Panc1 (cell line): ENCODE data around the gene BEX4. TPM values are rescaled to one million over a fixed set of nuclear protein-coding genes. Genes with fewer than 3 reads are reported as not detected.
"Not testable (repeated sequence)": the region's sequence is repeated elsewhere in the genome, so short reads cannot be mapped to it uniquely, and the experiment has no call there.

Experiments used
- ATAC-seq: fragments of 200-7000 bp; cut with Tn5 transposase; 2 replicates; pipeline ENCODE4 v1.9.1; 2020; ENCODE audit warnings: mild to moderate bottlenecking, moderate library complexity
- BruUV-seq: library from RNA; stranded (reverse); fragments of 400-500 nt; replicated peaks from 2 replicates; lab custom pipeline; 2021; lab: Mats Ljungman, UMichigan
- CTCF ChIA-PET: fragments of 300-600 bp; sonication (Branson Sonifier 250); formaldehyde crosslinking; loops from one replicate; lab custom pipeline; 2022; ENCODE audit warnings: antibody characterized with exemption; lab: Charles Lee
- POLR2A ChIA-PET: fragments of 300-600 bp; sonication (Branson Sonifier 250); formaldehyde crosslinking; loops from one replicate; lab custom pipeline; 2022; ENCODE audit warnings: antibody characterized with exemption; lab: Charles Lee
- DNase-seq: peaks from one replicate; pipeline ENCODE4 v3.0.0-alpha.2; 2010; ENCODE audit warnings: low read depth, low spot score
- H3K27ac ChIP-seq: 2 replicates; pipeline ENCODE4 v1.5.1; 2011; ENCODE audit warnings: mild to moderate bottlenecking, low read length, inconsistent platforms
- H3K27me3 ChIP-seq: fragments of 200-500 bp; sonication (Bioruptor generic); 2 replicates; pipeline ENCODE4 v1.6.0; 2014; ENCODE audit warnings: low read length, inconsistent platforms; ENCODE audit not compliant: control insufficient read depth, insufficient read depth
- H3K36me3 ChIP-seq: fragments of 200-500 bp; sonication (Bioruptor generic); 2 replicates; pipeline ENCODE4 v1.5.1; 2014; ENCODE audit warnings: inconsistent platforms, mild to moderate bottlenecking, low read length, moderate library complexity; ENCODE audit not compliant: control insufficient read depth, insufficient read depth
- H3K4me1 ChIP-seq: 2 replicates; pipeline ENCODE4 v1.5.1; 2011; ENCODE audit warnings: inconsistent platforms, mild to moderate bottlenecking, low read length, moderate library complexity; ENCODE audit not compliant: control insufficient read depth, insufficient read depth
- H3K4me3 ChIP-seq, 2 experiments: 2 replicates each; pipeline ENCODE4 v1.5.1; 2011 to 2012; ENCODE audit warnings: low read depth in 2 of 2, low read length in 2 of 2, mild to moderate bottlenecking in 2 of 2, inconsistent platforms in 1 of 2, moderate library complexity in 1 of 2
- H3K9me3 ChIP-seq: fragments of 200-500 bp; sonication (Bioruptor generic); 2 replicates; pipeline ENCODE4 v1.5.1; 2014; ENCODE audit warnings: low read depth, mild to moderate bottlenecking, inconsistent platforms, low read length, moderate library complexity; ENCODE audit not compliant: control insufficient read depth, insufficient read depth
- POLR2AphosphoS5 ChIP-seq: IDR thresholded peaks from 2 replicates; pipeline ENCODE4 v1.6.1; 2012; ENCODE audit warnings: mild to moderate bottlenecking, low read depth, low read length, moderate library complexity
- SIN3A ChIP-seq: IDR thresholded peaks from 2 replicates; pipeline ENCODE4 v1.6.1; 2012; ENCODE audit warnings: low read depth, mild to moderate bottlenecking, low read length, moderate library complexity, borderline replicate concordance; ENCODE audit not compliant: insufficient read depth
- TCF7L2 ChIP-seq: IDR thresholded peaks from 2 replicates; pipeline ENCODE4 v1.6.1; 2011; ENCODE audit warnings: mild to moderate bottlenecking, low read depth, low read length, inconsistent platforms
- in situ Hi-C: cut with HindIII; loops from 2 replicates; pipeline ENCODE4 v1.10.0; 2016; ENCODE audit warnings: low sequenced_read_pairs, low pct_unique_long_range_greater_than_20kb
- intact Hi-C: fragments of 100-400 bp; cut with micrococcal nuclease; formaldehyde crosslinking; loops from one replicate; pipeline ENCODE4 v1.10.0; 2022; ENCODE audit not compliant: unreplicated experiment
- total RNA-seq: library from RNA; stranded (reverse); gene quantifications from one replicate; pipeline ENCODE4 v1.2.1, GENCODE V29; 2021; ENCODE audit not compliant: unreplicated experiment
- TF ChIP-seq, protein P1 (sequence below): fragments of 450-650 bp; IDR thresholded peaks from 2 replicates; pipeline ENCODE4 v1.5.1; 2017; ENCODE audit warnings: mild to moderate bottlenecking
- TF ChIP-seq, protein P2 (sequence below), 2 experiments: IDR thresholded peaks; 2 replicates each; pipeline ENCODE4 v1.6.1; 2011 to 2012; ENCODE audit warnings: low read depth in 2 of 2, control low read depth in 1 of 2, low read length in 1 of 2, mild to moderate bottlenecking in 1 of 2, moderate library complexity in 1 of 2; ENCODE audit not compliant: insufficient read depth in 1 of 2

Gene BEX4
- total RNA-seq, 1 experiment from 2014 or later, result 1.1 TPM

DNA sequence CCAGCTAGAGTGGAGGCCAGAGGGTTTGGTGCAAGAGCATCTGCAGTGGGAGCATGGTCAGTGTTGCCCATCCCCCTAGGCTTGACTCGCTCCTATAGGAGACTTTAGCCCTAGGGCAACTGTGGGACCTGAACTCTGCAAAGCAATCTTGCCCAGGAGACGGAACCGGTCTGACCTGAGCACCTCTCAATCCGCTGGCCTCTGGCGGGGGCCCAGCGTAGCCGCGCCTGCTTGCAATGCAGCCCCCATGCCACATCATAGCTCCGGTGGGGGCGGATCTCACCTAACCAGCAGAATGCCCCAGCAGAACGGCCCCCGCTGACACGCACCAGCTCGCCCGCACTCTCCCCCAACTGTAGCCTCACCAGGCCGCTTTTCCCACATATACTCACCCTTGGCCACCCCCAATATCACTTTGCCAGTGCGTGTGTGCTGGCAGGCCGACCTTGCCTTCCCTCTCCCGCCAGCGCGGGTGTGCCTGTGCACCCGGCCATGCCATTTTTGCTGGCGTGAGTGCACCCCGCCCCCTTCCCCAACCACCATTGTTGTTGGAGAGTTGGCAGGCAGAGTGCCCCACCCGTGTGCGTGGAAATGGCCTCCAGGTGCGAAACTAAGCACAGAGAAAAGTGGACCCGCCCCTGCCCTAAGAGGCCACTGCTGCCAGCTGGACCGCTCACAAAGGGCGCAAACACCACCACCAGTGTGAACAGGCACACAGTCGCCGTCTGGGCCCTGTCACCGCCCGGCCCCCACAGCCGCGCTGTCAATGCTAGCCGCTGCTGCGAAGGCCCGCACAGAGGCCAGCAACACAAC lies 5.8 kb downstream of the BEX4 start:
- TF ChIP-seq TCF7L2, result no peak
- no peak for TF ChIP-seq POLR2AphosphoS5
- TF ChIP-seq, protein P1, sequence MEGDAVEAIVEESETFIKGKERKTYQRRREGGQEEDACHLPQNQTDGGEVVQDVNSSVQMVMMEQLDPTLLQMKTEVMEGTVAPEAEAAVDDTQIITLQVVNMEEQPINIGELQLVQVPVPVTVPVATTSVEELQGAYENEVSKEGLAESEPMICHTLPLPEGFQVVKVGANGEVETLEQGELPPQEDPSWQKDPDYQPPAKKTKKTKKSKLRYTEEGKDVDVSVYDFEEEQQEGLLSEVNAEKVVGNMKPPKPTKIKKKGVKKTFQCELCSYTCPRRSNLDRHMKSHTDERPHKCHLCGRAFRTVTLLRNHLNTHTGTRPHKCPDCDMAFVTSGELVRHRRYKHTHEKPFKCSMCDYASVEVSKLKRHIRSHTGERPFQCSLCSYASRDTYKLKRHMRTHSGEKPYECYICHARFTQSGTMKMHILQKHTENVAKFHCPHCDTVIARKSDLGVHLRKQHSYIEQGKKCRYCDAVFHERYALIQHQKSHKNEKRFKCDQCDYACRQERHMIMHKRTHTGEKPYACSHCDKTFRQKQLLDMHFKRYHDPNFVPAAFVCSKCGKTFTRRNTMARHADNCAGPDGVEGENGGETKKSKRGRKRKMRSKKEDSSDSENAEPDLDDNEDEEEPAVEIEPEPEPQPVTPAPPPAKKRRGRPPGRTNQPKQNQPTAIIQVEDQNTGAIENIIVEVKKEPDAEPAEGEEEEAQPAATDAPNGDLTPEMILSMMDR, result no peak
- TF ChIP-seq SIN3A, result no peak
- TF ChIP-seq, protein P2, sequence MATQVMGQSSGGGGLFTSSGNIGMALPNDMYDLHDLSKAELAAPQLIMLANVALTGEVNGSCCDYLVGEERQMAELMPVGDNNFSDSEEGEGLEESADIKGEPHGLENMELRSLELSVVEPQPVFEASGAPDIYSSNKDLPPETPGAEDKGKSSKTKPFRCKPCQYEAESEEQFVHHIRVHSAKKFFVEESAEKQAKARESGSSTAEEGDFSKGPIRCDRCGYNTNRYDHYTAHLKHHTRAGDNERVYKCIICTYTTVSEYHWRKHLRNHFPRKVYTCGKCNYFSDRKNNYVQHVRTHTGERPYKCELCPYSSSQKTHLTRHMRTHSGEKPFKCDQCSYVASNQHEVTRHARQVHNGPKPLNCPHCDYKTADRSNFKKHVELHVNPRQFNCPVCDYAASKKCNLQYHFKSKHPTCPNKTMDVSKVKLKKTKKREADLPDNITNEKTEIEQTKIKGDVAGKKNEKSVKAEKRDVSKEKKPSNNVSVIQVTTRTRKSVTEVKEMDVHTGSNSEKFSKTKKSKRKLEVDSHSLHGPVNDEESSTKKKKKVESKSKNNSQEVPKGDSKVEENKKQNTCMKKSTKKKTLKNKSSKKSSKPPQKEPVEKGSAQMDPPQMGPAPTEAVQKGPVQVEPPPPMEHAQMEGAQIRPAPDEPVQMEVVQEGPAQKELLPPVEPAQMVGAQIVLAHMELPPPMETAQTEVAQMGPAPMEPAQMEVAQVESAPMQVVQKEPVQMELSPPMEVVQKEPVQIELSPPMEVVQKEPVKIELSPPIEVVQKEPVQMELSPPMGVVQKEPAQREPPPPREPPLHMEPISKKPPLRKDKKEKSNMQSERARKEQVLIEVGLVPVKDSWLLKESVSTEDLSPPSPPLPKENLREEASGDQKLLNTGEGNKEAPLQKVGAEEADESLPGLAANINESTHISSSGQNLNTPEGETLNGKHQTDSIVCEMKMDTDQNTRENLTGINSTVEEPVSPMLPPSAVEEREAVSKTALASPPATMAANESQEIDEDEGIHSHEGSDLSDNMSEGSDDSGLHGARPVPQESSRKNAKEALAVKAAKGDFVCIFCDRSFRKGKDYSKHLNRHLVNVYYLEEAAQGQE (IDR thresholded peaks at IDR 0.05; ENCODE audit: insufficient read depth in 1 of 2, low read depth in 2 of 2, low read length in 1 of 2), result no peak
- Histone ChIP-seq H3K36me3 (no peaks in the 10 kb centered on the region), H3K4me1 (no peaks in the 10 kb centered on the region), H3K27ac (no peak overlapping the region), H3K27me3 (peaks cover 4% of the 10 kb centered on the region), H3K4me3 (no peak overlapping the region), H3K9me3 (no peaks in the 10 kb centered on the region)
- in situ Hi-C loops, result no loop called here
- ChIA-PET POLR2A (no interaction called here), CTCF (no interaction called here)
- ATAC-seq (no peak), DNase-seq (no peak)
- intact Hi-C loops, result no loop called here
- no TSS peak for BruUV-seq

DNA sequence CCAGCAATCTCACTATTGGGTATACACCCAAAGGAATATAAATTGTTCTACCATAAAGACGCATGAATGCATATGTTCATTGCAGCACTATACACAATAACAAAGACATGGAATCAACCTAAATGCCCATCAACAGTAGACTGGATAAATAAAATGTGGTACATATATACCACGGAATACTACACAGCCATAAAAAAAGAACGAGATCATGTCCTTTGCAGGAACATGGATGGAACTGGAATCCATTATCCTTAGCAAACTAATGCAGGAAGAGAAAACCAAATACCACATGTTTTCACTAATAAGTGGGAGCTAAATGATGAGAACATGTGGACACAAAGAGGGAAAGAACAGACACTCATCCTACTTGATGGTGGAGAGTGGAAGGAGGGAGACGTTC lies 11.0 kb downstream of the BEX4 start:
- H3K9me3 ChIP-seq, ATAC-seq, CTCF ChIA-PET, in situ Hi-C loops, H3K4me1 ChIP-seq, DNase-seq, BruUV-seq, H3K36me3 ChIP-seq, intact Hi-C loops, POLR2A ChIA-PET, H3K4me3 ChIP-seq, H3K27me3 ChIP-seq, H3K27ac ChIP-seq: not testable (repeated sequence)

DNA sequence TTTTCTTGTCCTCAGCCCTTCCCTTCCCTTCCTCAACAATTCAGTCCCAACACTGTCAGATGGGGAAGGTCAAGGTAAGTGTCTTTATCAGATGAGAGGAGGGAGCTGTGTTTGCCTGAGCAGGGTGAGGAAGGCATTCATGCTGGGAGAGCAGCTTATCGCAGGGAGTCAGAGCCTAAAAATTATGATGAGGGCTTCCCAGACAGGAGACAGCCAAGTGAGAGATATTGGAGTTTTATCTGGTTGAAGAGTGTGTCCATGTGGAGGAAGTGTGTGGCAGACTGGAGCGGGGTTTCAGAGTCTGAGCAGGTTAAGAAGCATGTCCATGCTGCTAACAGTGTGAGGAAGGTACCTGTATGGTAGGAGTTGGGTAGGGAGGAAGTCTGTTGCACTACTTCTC lies 18.4 kb downstream of the BEX4 start:
- TF ChIP-seq POLR2AphosphoS5 (no peak), SIN3A (no peak), TCF7L2 (no peak)
- TF ChIP-seq, protein P2 (IDR thresholded peaks at IDR 0.05; ENCODE audit: insufficient read depth in 1 of 2, low read depth in 2 of 2, low read length in 1 of 2), result no peak
- TF ChIP-seq, protein P1, result no peak
- H3K9me3 ChIP-seq, result no peaks in the 10 kb centered on the region
- H3K4me3 ChIP-seq, result no peak overlapping the region
- no peak for ATAC-seq
- POLR2A ChIA-PET, result no interaction called here
- BruUV-seq, result no TSS peak
- no peaks in the 10 kb centered on the region for H3K36me3 ChIP-seq
- in situ Hi-C loops (no loop called here), intact Hi-C loops (no loop called here)
- CTCF ChIA-PET, result no interaction called here
- H3K4me1 ChIP-seq, result no peaks in the 10 kb centered on the region
- H3K27me3 ChIP-seq, result no peaks in the 10 kb centered on the region; the same call in 1 of the 2 replicates
- no peak overlapping the region for H3K27ac ChIP-seq
- no peak for DNase-seq
